ENCODE data around the gene RAP1GAP2. TPM values are rescaled to one million over a fixed set of nuclear protein-coding genes. Genes with fewer than 3 reads are reported as not detected.

The RAP1GAP2 gene
- polyA plus RNA-seq, 1 of the 3 experiments (the other 2 are of a cell fraction), result 22.0 TPM

DNA sequence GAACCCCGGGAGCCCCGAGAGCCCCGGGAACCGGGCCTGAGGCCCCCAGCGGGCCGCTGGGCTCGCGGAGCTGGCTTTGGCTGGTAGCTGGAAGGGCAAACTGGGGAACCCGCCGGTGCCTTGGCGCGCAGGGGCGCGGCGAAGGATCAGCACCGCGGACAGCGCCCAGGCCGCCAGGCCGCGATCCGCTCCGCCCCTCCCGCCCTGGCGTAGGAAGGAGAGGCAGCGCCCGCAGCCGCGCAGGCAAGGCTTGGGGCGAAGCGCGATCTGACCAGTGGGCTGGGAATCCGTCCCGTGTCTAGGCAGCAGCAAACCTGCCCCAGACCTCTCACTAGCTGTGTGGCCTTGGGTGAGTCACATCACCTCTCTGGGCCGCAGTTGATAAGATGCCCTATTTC, 46.5 kb upstream of the RAP1GAP2 start (continued):
- TF ChIP-seq, protein P1, sequence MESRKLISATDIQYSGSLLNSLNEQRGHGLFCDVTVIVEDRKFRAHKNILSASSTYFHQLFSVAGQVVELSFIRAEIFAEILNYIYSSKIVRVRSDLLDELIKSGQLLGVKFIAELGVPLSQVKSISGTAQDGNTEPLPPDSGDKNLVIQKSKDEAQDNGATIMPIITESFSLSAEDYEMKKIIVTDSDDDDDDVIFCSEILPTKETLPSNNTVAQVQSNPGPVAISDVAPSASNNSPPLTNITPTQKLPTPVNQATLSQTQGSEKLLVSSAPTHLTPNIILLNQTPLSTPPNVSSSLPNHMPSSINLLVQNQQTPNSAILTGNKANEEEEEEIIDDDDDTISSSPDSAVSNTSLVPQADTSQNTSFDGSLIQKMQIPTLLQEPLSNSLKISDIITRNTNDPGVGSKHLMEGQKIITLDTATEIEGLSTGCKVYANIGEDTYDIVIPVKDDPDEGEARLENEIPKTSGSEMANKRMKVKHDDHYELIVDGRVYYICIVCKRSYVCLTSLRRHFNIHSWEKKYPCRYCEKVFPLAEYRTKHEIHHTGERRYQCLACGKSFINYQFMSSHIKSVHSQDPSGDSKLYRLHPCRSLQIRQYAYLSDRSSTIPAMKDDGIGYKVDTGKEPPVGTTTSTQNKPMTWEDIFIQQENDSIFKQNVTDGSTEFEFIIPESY (IDR thresholded peaks at IDR 0.05; ENCODE audit: borderline replicate concordance, low read depth), result no peak
- no peak for TF ChIP-seq MEF2A (IDR thresholded peaks at IDR 0.05; ENCODE audit: borderline replicate concordance, low read depth)
- TF ChIP-seq MXI1 (IDR thresholded peaks at IDR 0.05; ENCODE audit: low read depth, low read length), result peak; percentile 60
- TF ChIP-seq, protein P2, sequence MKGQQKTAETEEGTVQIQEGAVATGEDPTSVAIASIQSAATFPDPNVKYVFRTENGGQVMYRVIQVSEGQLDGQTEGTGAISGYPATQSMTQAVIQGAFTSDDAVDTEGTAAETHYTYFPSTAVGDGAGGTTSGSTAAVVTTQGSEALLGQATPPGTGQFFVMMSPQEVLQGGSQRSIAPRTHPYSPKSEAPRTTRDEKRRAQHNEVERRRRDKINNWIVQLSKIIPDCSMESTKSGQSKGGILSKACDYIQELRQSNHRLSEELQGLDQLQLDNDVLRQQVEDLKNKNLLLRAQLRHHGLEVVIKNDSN (IDR thresholded peaks at IDR 0.05; ENCODE audit: borderline replicate concordance, low read depth), result no peak
- TF ChIP-seq, protein P3, sequence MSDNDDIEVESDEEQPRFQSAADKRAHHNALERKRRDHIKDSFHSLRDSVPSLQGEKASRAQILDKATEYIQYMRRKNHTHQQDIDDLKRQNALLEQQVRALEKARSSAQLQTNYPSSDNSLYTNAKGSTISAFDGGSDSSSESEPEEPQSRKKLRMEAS (IDR thresholded peaks at IDR 0.05; ENCODE audit: low read depth), result 0 out of 2 replicates have a peak, but pooled peaks have one; percentile 52
- TF ChIP-seq CHD2 (IDR thresholded peaks at IDR 0.05; ENCODE audit: low read length, partially characterized antibody), result peak; percentile 58

DNA sequence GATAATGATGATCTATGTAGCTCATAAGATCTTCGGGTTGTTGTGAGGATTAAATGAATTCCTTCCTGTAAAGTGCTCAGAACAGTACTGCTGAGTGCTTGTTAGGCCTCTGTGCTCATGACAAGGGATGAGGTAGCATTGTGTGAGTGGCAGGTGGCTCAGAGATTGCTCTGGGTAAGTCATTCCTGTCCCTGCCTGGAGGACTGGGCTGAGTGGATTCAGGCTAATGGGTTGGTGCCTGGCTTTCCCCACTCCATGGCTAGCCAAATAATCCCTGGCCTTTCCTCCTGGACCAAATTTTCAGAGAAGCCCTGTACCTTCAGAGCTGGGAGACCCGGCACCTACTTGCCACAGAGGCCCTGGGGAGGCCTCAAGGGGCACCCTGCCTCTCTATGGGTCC, 45.5 kb upstream of the RAP1GAP2 start:
- Histone ChIP-seq H3F3A (replicated peaks; ENCODE audit: insufficient read depth) (no peaks in the 10 kb centered on the region), H3K9ac (no peak overlapping the region), H3K4me1 (ENCODE audit: control insufficient read depth in 1 of 2, insufficient read depth in 2 of 2, low read depth in 1 of 2, low read length in 1 of 2) (peaks cover 0 to 2% of the 10 kb centered on the region in 2 experiments; a peak in 1 of 4 replicates), H2AFZ (ENCODE audit: low read depth) (no peak overlapping the region), H3K9me3 (no peaks in the 10 kb centered on the region), H3K9me2 (no peaks in the 10 kb centered on the region), H3K79me2 (ENCODE audit: insufficient read depth) (no peaks in the 10 kb centered on the region), H3K27ac (ENCODE audit: low read depth in 2 of 2, low read length in 1 of 2) (no peak overlapping the region), H4K20me1 (ENCODE audit: insufficient read depth) (no peaks in the 10 kb centered on the region), H3K4me2 (no peak overlapping the region), H3K4me3 (ENCODE audit: low read depth in 2 of 2, low read length in 1 of 2) (no peak overlapping the region), H3K27me3 (ENCODE audit: insufficient read depth) (peaks cover 21% of the 10 kb centered on the region), H3K36me3 (replicated peaks in 1 of 2; ENCODE audit: control insufficient read depth in 1 of 2, insufficient read depth in 2 of 2, low read length in 1 of 2) (no peaks in the 10 kb centered on the region)
- 57% methylated on average over 2 of the region's 2 CpGs for WGBS (ENCODE audit: low lambda C conversion rate)
- no peak for TF ChIP-seq RAD21 (IDR thresholded peaks at IDR 0.05; ENCODE audit: low read length)
- ChIA-PET CTCF (interaction anchor here (1.4 to 1.6 kb wide), 2 partner anchors 26 to 36 kb away, joined by 4 to 5 read pairs; no protein-coding TSS in a partner anchor), POLR2A (no interaction called here)
- no peak for DNase-seq

DNA sequence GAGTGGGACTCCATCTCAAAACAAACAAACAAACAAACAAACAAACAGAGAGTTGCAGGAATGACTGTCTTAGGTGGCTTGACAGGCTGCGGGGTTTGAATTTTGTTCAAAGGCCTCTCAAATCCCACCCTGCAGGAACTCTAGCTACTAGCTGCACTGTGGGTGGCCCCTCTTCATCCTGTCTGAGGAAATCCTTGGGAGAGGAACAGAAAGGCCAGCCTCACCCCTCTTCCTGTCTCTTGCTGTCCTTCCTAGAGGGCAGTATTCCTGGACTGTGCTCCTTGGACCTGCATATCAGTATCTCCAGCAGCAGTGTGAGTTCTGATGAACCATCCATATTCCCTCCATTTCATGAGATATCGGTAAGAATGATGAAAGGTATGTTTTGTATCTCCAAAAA, 44.7 kb upstream of the RAP1GAP2 start:
- no peaks in the 10 kb centered on the region for H3K9me2 ChIP-seq
- ChIA-PET CTCF (interaction anchor here (1.4 to 1.6 kb wide), 2 partner anchors 25 to 35 kb away, joined by 4 to 5 read pairs; no protein-coding TSS in a partner anchor), POLR2A (no interaction called here)
- H3K4me2 ChIP-seq, result no peak overlapping the region
- H3K36me3 ChIP-seq (replicated peaks in 1 of 2; ENCODE audit: control insufficient read depth in 1 of 2, insufficient read depth in 2 of 2, low read length in 1 of 2), result no peaks in the 10 kb centered on the region
- no peaks in the 10 kb centered on the region for H4K20me1 ChIP-seq (ENCODE audit: insufficient read depth)
- WGBS (ENCODE audit: low lambda C conversion rate), result 68% methylated on average over 1 of the region's 2 CpGs
- TF ChIP-seq JUND (IDR thresholded peaks at IDR 0.05) (no peak), CHD2 (IDR thresholded peaks at IDR 0.05; ENCODE audit: low read length, partially characterized antibody) (no peak), TEAD4 (IDR thresholded peaks at IDR 0.05; ENCODE audit: borderline replicate concordance, insufficient read depth) (no peak), SMC3 (IDR thresholded peaks at IDR 0.05; ENCODE audit: low read depth, low read length) (no peak), RCOR1 (IDR thresholded peaks at IDR 0.05; ENCODE audit: low read length) (no peak), EP300 (IDR thresholded peaks at IDR 0.05; ENCODE audit: borderline replicate concordance in 1 of 2, low read depth in 1 of 2, low read length in 1 of 2) (no peak), RXRA (IDR thresholded peaks at IDR 0.05; ENCODE audit: borderline replicate concordance, low read depth) (no peak), YY1 (IDR thresholded peaks at IDR 0.05; ENCODE audit: low read depth) (no peak), FOSL2 (IDR thresholded peaks at IDR 0.05; ENCODE audit: borderline replicate concordance, low read depth) (no peak), ELF1 (IDR thresholded peaks at IDR 0.05) (no peak), TAF1 (IDR thresholded peaks at IDR 0.05; ENCODE audit: borderline replicate concordance, low read depth, low read length) (no peak), TCF12 (IDR thresholded peaks at IDR 0.05) (no peak)
- TF ChIP-seq, protein P4, sequence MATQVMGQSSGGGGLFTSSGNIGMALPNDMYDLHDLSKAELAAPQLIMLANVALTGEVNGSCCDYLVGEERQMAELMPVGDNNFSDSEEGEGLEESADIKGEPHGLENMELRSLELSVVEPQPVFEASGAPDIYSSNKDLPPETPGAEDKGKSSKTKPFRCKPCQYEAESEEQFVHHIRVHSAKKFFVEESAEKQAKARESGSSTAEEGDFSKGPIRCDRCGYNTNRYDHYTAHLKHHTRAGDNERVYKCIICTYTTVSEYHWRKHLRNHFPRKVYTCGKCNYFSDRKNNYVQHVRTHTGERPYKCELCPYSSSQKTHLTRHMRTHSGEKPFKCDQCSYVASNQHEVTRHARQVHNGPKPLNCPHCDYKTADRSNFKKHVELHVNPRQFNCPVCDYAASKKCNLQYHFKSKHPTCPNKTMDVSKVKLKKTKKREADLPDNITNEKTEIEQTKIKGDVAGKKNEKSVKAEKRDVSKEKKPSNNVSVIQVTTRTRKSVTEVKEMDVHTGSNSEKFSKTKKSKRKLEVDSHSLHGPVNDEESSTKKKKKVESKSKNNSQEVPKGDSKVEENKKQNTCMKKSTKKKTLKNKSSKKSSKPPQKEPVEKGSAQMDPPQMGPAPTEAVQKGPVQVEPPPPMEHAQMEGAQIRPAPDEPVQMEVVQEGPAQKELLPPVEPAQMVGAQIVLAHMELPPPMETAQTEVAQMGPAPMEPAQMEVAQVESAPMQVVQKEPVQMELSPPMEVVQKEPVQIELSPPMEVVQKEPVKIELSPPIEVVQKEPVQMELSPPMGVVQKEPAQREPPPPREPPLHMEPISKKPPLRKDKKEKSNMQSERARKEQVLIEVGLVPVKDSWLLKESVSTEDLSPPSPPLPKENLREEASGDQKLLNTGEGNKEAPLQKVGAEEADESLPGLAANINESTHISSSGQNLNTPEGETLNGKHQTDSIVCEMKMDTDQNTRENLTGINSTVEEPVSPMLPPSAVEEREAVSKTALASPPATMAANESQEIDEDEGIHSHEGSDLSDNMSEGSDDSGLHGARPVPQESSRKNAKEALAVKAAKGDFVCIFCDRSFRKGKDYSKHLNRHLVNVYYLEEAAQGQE (IDR thresholded peaks at IDR 0.05; ENCODE audit: low read depth, low read length), result no peak
- TF ChIP-seq, protein P5, sequence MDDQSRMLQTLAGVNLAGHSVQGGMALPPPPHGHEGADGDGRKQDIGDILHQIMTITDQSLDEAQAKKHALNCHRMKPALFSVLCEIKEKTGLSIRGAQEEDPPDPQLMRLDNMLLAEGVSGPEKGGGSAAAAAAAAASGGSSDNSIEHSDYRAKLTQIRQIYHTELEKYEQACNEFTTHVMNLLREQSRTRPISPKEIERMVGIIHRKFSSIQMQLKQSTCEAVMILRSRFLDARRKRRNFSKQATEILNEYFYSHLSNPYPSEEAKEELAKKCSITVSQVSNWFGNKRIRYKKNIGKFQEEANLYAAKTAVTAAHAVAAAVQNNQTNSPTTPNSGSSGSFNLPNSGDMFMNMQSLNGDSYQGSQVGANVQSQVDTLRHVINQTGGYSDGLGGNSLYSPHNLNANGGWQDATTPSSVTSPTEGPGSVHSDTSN (IDR thresholded peaks at IDR 0.05), result no peak
- H3K27me3 ChIP-seq (ENCODE audit: insufficient read depth), result peaks cover 22% of the 10 kb centered on the region; the same call in 1 of the 2 replicates
- no peak for DNase-seq
- H3K4me1 ChIP-seq (ENCODE audit: control insufficient read depth in 1 of 2, insufficient read depth in 2 of 2, low read depth in 1 of 2, low read length in 1 of 2), result peaks cover 0 to 2% of the 10 kb centered on the region in 2 experiments; a peak in 1 of 4 replicates
- no peak overlapping the region for H2AFZ ChIP-seq (ENCODE audit: low read depth)
- H3K79me2 ChIP-seq (ENCODE audit: insufficient read depth), result no peaks in the 10 kb centered on the region
- H3K9me3 ChIP-seq, result no peaks in the 10 kb centered on the region
- no peak overlapping the region for H3K27ac ChIP-seq (ENCODE audit: low read depth in 2 of 2, low read length in 1 of 2)
- H3K4me3 ChIP-seq (ENCODE audit: low read depth in 2 of 2, low read length in 1 of 2), result no peak overlapping the region
- no peaks in the 10 kb centered on the region for H3F3A ChIP-seq (replicated peaks; ENCODE audit: insufficient read depth)
- no peak overlapping the region for H3K9ac ChIP-seq

Data from SK-N-SH (cell line).